Uterus (tissue), 2 donors: ENCODE results near the gene KIAA0232.

Experiments used
- POLR2A ChIP-seq, 2 donors: fragments of 450-650 bp; IDR thresholded peaks; one replicate each; pipeline ENCODE4 v1.6.1; 2016; ENCODE audit warnings: antibody characterized with exemption in 2 of 2, mild to moderate bottlenecking in 1 of 2, moderate library complexity in 1 of 2
- TF ChIP-seq, protein P1 (sequence below), 4 experiments: fragments of 200-600 bp in 2 of 4; fragments of 450-650 bp in 2 of 4; sonication (generic) in 2 of 4; IDR thresholded peaks; one replicate each; pipeline ENCODE4 v1.5.1; 2016 to 2019; ENCODE audit warnings: antibody characterized with exemption in 4 of 4, mild to moderate bottlenecking in 2 of 4, moderate library complexity in 1 of 4

DNA sequence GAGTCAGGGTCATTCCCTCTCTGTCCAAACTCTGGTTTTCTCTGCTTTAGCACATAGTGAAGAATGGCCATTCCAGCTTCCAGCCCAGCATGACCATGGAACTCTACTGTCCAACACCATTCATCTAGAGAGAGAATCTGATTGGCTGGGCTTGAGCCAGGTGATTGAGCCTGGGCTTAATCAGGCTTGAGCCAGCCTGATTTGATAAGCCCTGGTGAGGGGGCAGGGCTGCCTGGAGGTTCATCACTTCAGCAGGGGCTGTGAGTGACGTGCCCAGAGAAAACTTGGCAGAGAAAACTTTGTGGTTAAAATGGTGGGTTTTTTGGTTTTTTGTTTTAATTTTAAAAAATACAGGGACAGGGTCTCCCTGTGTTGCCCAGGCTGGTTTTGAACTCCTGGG lies 62.5 kb downstream of the KIAA0232 start:
- TF ChIP-seq, protein P1, sequence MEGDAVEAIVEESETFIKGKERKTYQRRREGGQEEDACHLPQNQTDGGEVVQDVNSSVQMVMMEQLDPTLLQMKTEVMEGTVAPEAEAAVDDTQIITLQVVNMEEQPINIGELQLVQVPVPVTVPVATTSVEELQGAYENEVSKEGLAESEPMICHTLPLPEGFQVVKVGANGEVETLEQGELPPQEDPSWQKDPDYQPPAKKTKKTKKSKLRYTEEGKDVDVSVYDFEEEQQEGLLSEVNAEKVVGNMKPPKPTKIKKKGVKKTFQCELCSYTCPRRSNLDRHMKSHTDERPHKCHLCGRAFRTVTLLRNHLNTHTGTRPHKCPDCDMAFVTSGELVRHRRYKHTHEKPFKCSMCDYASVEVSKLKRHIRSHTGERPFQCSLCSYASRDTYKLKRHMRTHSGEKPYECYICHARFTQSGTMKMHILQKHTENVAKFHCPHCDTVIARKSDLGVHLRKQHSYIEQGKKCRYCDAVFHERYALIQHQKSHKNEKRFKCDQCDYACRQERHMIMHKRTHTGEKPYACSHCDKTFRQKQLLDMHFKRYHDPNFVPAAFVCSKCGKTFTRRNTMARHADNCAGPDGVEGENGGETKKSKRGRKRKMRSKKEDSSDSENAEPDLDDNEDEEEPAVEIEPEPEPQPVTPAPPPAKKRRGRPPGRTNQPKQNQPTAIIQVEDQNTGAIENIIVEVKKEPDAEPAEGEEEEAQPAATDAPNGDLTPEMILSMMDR (IDR thresholded peaks at IDR 0.05), result no peak
- TF ChIP-seq POLR2A (IDR thresholded peaks at IDR 0.05), result no peak
